ENCODE results near the gene CORO2A. TPM values are rescaled to one million over a fixed set of nuclear protein-coding genes. Genes with fewer than 3 reads are reported as not detected.

Gene CORO2A
- total and polyA plus RNA-seq, 2 donors (not counting 3 experiments of a cell fraction or from before 2014, with no cell fraction given): 0.35 to 0.53 TPM

DNA sequence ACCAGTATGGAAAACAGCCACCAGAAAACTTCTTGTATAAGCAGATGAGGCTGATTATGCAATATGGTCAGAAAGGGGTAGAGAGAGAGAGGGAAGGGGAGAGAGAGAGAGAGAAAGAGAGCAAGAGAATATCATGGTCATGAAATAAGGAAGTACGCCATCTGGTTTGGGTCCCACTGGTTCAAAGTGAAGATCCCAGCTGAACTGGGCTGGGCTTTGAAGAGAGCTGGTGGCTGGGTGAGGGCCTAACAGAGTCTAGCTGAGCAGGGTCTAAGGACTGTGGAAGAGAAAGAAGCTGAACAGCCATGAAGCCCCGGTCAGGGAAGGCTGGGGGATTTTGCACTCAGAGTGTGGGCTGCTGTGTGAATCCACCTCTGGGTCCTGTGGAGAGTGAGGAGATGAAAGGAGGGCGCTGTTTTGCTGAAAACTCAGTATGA is 88.0 kb downstream of the CORO2A start:
- ChIA-PET POLR2A (no interaction called here), CTCF (no interaction called here)
- Histone ChIP-seq H2AFZ (ENCODE audit: low read depth, low read length) (no peak overlapping the region), H3K4me3 (replicated peaks in 1 of 3; ENCODE audit: insufficient read depth in 1 of 3, low read depth in 1 of 3, low read length in 3 of 3) (no peak overlapping the region), H3K27me3 (ENCODE audit: control insufficient read depth in 2 of 2, insufficient read depth in 2 of 2, low read length in 2 of 2) (no peaks in the 10 kb centered on the region), H3K36me3 (ENCODE audit: control insufficient read depth in 2 of 2, extremely low read depth in 1 of 2, insufficient read depth in 2 of 2, low read length in 2 of 2) (no peaks in the 10 kb centered on the region), H3K79me2 (ENCODE audit: control insufficient read depth, insufficient read depth, low read length) (no peaks in the 10 kb centered on the region), H3K9me1 (replicated peaks; ENCODE audit: control insufficient read depth, extremely low read depth, insufficient read depth, low read length) (no peaks in the 10 kb centered on the region), H3K9ac (replicated peaks; ENCODE audit: extremely low read depth, insufficient read depth, low read length) (no peak overlapping the region), H3K4me2 (ENCODE audit: insufficient read depth, low read length) (no peak overlapping the region), H3K4me1 (ENCODE audit: control insufficient read depth, extremely low read depth, insufficient read depth, low read length) (no peaks in the 10 kb centered on the region), H4K20me1 (replicated peaks; ENCODE audit: control insufficient read depth, extremely low read depth, insufficient read depth, low read length) (no peaks in the 10 kb centered on the region), H3K27ac (ENCODE audit: insufficient read depth, low read depth, low read length) (no peak overlapping the region), H3K9me3 (replicated peaks; ENCODE audit: control insufficient read depth, insufficient read depth, low read length) (no peaks in the 10 kb centered on the region)
- intact Hi-C loops (cut with micrococcal nuclease): no loop called here
- DNase-seq (ENCODE audit: low read depth, low spot score) (no peak), FAIRE-seq (no peak)
- dilution Hi-C loops (cut with MboI; ENCODE audit: extremely low pct_ligation_motif_present, low sequenced_read_pairs): no loop called here
- no TSS peak for BruUV-seq (replicated peaks)
- TF ChIP-seq EZH2 (IDR thresholded peaks at IDR 0.05; ENCODE audit: borderline replicate concordance, low read depth, low read length, severe bottlenecking) (no peak), JUN (IDR thresholded peaks at IDR 0.05; ENCODE audit: borderline replicate concordance, insufficient read depth, insufficient read length, low read depth) (no peak), POLR2AphosphoS5 (IDR thresholded peaks at IDR 0.05; ENCODE audit: insufficient read depth, low read depth, low read length) (no peak), GATA2 (IDR thresholded peaks at IDR 0.05; ENCODE audit: insufficient read depth, insufficient read length, low read depth, low read length) (no peak), POLR2A (IDR thresholded peaks at IDR 0.05; ENCODE audit: low read depth, low read length) (no peak), MYC (IDR thresholded peaks at IDR 0.05; ENCODE audit: low read depth, low read length) (no peak), FOS (IDR thresholded peaks at IDR 0.05; ENCODE audit: borderline replicate concordance, insufficient read depth, low read length) (no peak)
- TF ChIP-seq, protein P1, sequence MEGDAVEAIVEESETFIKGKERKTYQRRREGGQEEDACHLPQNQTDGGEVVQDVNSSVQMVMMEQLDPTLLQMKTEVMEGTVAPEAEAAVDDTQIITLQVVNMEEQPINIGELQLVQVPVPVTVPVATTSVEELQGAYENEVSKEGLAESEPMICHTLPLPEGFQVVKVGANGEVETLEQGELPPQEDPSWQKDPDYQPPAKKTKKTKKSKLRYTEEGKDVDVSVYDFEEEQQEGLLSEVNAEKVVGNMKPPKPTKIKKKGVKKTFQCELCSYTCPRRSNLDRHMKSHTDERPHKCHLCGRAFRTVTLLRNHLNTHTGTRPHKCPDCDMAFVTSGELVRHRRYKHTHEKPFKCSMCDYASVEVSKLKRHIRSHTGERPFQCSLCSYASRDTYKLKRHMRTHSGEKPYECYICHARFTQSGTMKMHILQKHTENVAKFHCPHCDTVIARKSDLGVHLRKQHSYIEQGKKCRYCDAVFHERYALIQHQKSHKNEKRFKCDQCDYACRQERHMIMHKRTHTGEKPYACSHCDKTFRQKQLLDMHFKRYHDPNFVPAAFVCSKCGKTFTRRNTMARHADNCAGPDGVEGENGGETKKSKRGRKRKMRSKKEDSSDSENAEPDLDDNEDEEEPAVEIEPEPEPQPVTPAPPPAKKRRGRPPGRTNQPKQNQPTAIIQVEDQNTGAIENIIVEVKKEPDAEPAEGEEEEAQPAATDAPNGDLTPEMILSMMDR (IDR thresholded peaks at IDR 0.05; ENCODE audit: extremely low read depth in 1 of 2, insufficient read depth in 1 of 2, low read depth in 1 of 2, low read length in 2 of 2): no peak
- TF ChIP-seq, protein P2, sequence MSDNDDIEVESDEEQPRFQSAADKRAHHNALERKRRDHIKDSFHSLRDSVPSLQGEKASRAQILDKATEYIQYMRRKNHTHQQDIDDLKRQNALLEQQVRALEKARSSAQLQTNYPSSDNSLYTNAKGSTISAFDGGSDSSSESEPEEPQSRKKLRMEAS (IDR thresholded peaks at IDR 0.05; ENCODE audit: insufficient read depth, insufficient read length): no peak
